HepG2 (cell line): ENCODE data around the gene CBX6. TPM values are rescaled to one million over a fixed set of nuclear protein-coding genes. Genes with fewer than 3 reads are reported as not detected.

Experiments
- ATAC-seq: fragments of 200-7000 bp; cut with Tn5 transposase; 3 replicates; pipeline ENCODE4 v1.9.1; 2020; ENCODE audit warnings: mild to moderate bottlenecking, moderate library complexity
- BruUV-seq: library from RNA; stranded (reverse); fragments of 400-500 nt; replicated peaks from 2 replicates; lab custom pipeline; 2021; lab: Mats Ljungman, UMichigan
- CTCF ChIA-PET: fragments of 300-600 bp; formaldehyde crosslinking; extraction: SDS; loops from one replicate; lab custom pipeline; 2021; ENCODE audit warnings: low total read pairs, inconsistent platforms, low intra/inter-chr PET ratio; lab: Yijun Ruan, JAX
- POLR2A ChIA-PET: fragments of 350-600 bp; sonication (Branson Sonifier 250); formaldehyde crosslinking; loops from one replicate; lab custom pipeline; 2020; ENCODE audit warnings: antibody characterized with exemption, inconsistent platforms; lab: Yijun Ruan, JAX
- DNase-seq: peaks from one replicate; pipeline ENCODE4 v3.0.0-alpha.2; 2015; ENCODE audit warnings: low spot score
- FAIRE-seq: peaks from 3 replicates; lab custom pipeline; 2011; peaks lifted over from hg19 to GRCh38; lab: Jason Lieb, UNC
- H2AFZ ChIP-seq: one replicate; pipeline ENCODE4 v1.6.1; 2011; ENCODE audit warnings: low read length, inconsistent platforms
- H3K27ac ChIP-seq: fragments of 300-600 bp; 3 replicates; pipeline ENCODE4 v1.8.0; 2011; ENCODE audit warnings: mixed run types, mild to moderate bottlenecking, mixed read lengths, low read length, inconsistent platforms; ENCODE audit not compliant: insufficient read depth; ENCODE audit errors: extremely low read length
- H3K27me3 ChIP-seq, 2 experiments: fragments of 200-600 bp in 1 of 2; 2 replicates in 1 of 2; 3 replicates in 1 of 2; pipeline versions ENCODE4 v1.6.0 to v1.8.0; 2011; ENCODE audit warnings: low read length in 2 of 2, mild to moderate bottlenecking in 2 of 2, moderate library complexity in 2 of 2, inconsistent platforms in 1 of 2; ENCODE audit not compliant: insufficient read depth in 2 of 2, control insufficient read depth in 1 of 2
- H3K36me3 ChIP-seq, 2 experiments: fragments of 200-600 bp in 1 of 2; replicated peaks in 1 of 2; 2 replicates in 1 of 2; 3 replicates in 1 of 2; pipeline versions ENCODE4 v1.5.1 to v1.8.0; 2011; ENCODE audit warnings: low read length in 2 of 2, inconsistent platforms in 1 of 2; ENCODE audit not compliant: insufficient read depth in 2 of 2, control insufficient read depth in 1 of 2
- H3K4me1 ChIP-seq: 2 replicates; pipeline ENCODE4 v1.5.1; 2012; ENCODE audit warnings: low read length, inconsistent platforms; ENCODE audit not compliant: insufficient read depth
- H3K4me2 ChIP-seq: 2 replicates; pipeline ENCODE4 v1.6.0; 2011; ENCODE audit warnings: low read depth, low read length, inconsistent platforms
- H3K4me3 ChIP-seq, 3 experiments: fragments of 200-600 bp in 1 of 3; sonication (generic), shearing (Covaris generic) in 1 of 3; replicated peaks in 1 of 3; 2 replicates each; pipeline ENCODE4 v1.5.1; 2011 to 2016; ENCODE audit warnings: low read length in 3 of 3, inconsistent platforms in 2 of 3, low read depth in 2 of 3, mild to moderate bottlenecking in 2 of 3, control low read depth in 1 of 3, mixed read lengths in 1 of 3; ENCODE audit not compliant: insufficient read depth in 1 of 3
- H3K79me2 ChIP-seq: one replicate; pipeline ENCODE4 v1.6.1; 2011; ENCODE audit warnings: low read length, inconsistent platforms; ENCODE audit not compliant: insufficient read depth
- H3K9ac ChIP-seq: 2 replicates; pipeline ENCODE4 v1.6.0; 2011; ENCODE audit warnings: mild to moderate bottlenecking, low read depth, low read length, inconsistent platforms; ENCODE audit not compliant: insufficient read depth
- H3K9me3 ChIP-seq: 2 replicates; pipeline ENCODE4 v1.5.1; 2012; ENCODE audit warnings: mild to moderate bottlenecking, low read length
- H4K20me1 ChIP-seq: 2 replicates; pipeline ENCODE4 v1.6.0; 2011; ENCODE audit warnings: inconsistent platforms, mild to moderate bottlenecking, low read length, moderate library complexity; ENCODE audit not compliant: insufficient read depth
- HOXA9 ChIP-seq: sonication (generic); formaldehyde crosslinking; IDR thresholded peaks from 2 replicates; pipeline ENCODE4 v1.8.1; 2022; ENCODE audit warnings: missing genetic modification reagents, mild to moderate bottlenecking, moderate library complexity, borderline replicate concordance
- JARID2 ChIP-seq: sonication (generic); formaldehyde crosslinking; IDR thresholded peaks from 2 replicates; pipeline ENCODE4 v1.8.1; 2023; ENCODE audit warnings: missing genetic modification reagents, inconsistent platforms; ENCODE audit not compliant: insufficient replicate concordance
- MZF1 ChIP-seq: sonication (generic); formaldehyde crosslinking; IDR thresholded peaks from 2 replicates; pipeline ENCODE4 v1.8.1; 2023; ENCODE audit warnings: mild to moderate bottlenecking, missing genetic modification reagents, borderline replicate concordance
- PCBP1 ChIP-seq: fragments of 200-400 bp; formaldehyde crosslinking; IDR thresholded peaks from 2 replicates; pipeline ENCODE4 v1.6.1; 2017; ENCODE audit warnings: mild to moderate bottlenecking, low read depth, low read length, borderline replicate concordance
- SRF ChIP-seq: IDR thresholded peaks from 2 replicates; pipeline ENCODE4 v1.6.1; 2011; ENCODE audit warnings: mild to moderate bottlenecking, low read depth, low read length, moderate library complexity
- TERF1 ChIP-seq: sonication (generic); formaldehyde crosslinking; IDR thresholded peaks from 2 replicates; pipeline ENCODE4 v1.8.0; 2022; ENCODE audit warnings: mild to moderate bottlenecking, missing genetic modification reagents, moderate library complexity
- TSC22D2 ChIP-seq: sonication (generic); formaldehyde crosslinking; IDR thresholded peaks from 2 replicates; pipeline ENCODE4 v1.5.1; 2020; ENCODE audit warnings: missing genetic modification reagents, mild to moderate bottlenecking, borderline replicate concordance
- UBTF ChIP-seq: sonication (generic); formaldehyde crosslinking; IDR thresholded peaks from 2 replicates; pipeline ENCODE4 v1.4.0; 2020; ENCODE audit warnings: mild to moderate bottlenecking, missing genetic modification reagents
- ZBTB10 ChIP-seq: sonication (generic); formaldehyde crosslinking; IDR thresholded peaks from 2 replicates; pipeline ENCODE4 v1.4.0; 2020; ENCODE audit warnings: missing genetic modification reagents, borderline replicate concordance
- ZNF589 ChIP-seq: sonication (generic); formaldehyde crosslinking; conservative IDR thresholded peaks from 2 replicates; pipeline ENCODE4 v1.8.0; 2022; ENCODE audit warnings: mild to moderate bottlenecking, moderate library complexity, missing genetic modification reagents
- ZNF691 ChIP-seq: sonication (generic); formaldehyde crosslinking; IDR thresholded peaks from 2 replicates; pipeline ENCODE4 v1.4.0; 2020; ENCODE audit warnings: missing genetic modification reagents, low read depth, mild to moderate bottlenecking, borderline replicate concordance
- ZNF816 ChIP-seq: sonication (generic); formaldehyde crosslinking; IDR thresholded peaks from 2 replicates; pipeline ENCODE4 v1.8.0; 2022; ENCODE audit warnings: missing genetic modification reagents, mild to moderate bottlenecking, borderline replicate concordance
- WGBS: methylation state at CpG from one replicate; pipeline ENCODE4 v1.1.6; 2017; ENCODE audit warnings: low lambda C conversion rate; 5-methylcytosine and 5-hydroxymethylcytosine counted together
- in situ Hi-C: cut with HindIII; loops from 2 replicates; pipeline ENCODE4 v1.10.0; 2017; ENCODE audit warnings: low pct_unique_long_range_greater_than_20kb; ENCODE audit not compliant: extremely low pct_ligation_motif_present
- intact Hi-C: fragments of 100-400 bp; cut with micrococcal nuclease; formaldehyde crosslinking; loops from one replicate; pipeline ENCODE4 v1.10.0; 2022; ENCODE audit not compliant: unreplicated experiment
- polyA plus RNA-seq, 8 experiments: library from polyadenylated mRNA; depleted of rRNA in 3 of 8; stranded (reverse) in 7 of 8; unstranded in 1 of 8; fragments of >200 nt; fragmentation: Illumina TruSeq in 4 of 8; extraction: Trizol in 4 of 8; gene quantifications; 2 replicates each; pipeline versions ENCODE4 v1.2.1 to v1.2.3, GENCODE V29; 2011 to 2016; ENCODE audit warnings: low read depth in 4 of 8, missing spikeins in 1 of 8, mixed read lengths in 1 of 8; ENCODE audit not compliant: insufficient read depth in 1 of 8
- total RNA-seq, 5 experiments: library from RNA; depleted of rRNA; stranded (reverse); fragments of >200 nt; fragmentation: Illumina TruSeq; extraction: Trizol; gene quantifications; 2 replicates each; pipeline ENCODE4 v1.2.3, GENCODE V29; 2016; ENCODE audit warnings: low read depth in 1 of 5

The CBX6 gene
- total and polyA plus RNA-seq, 2 of the 13 experiments (the other 11 are each of a cell fraction or from before 2014, with no cell fraction given), result 1.7 to 6.5 TPM

DNA sequence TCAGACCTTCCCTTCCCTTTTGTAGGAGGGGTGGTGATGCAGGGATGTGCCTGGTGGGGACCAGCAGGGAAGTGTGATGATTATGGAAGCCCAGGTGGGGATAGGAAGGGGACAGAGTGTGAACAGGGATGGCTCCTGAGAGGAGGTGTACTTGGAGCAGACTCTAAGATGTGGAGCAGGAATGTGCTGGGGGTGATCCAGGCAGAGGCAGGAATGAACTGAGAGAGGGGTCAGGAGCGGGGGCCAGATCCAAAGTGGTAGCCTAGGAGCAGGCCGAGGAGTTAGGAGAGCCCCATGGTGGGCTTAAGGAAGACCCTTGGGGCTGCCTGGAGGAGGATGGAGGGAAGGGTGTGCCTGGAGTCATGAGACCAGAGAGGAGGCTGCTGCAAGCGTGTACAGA is 31.9 kb downstream of the CBX6 start:
- ATAC-seq (no peak), FAIRE-seq (no peak), DNase-seq (no peak)
- intact Hi-C loops (loop anchor here (10.0 kb wide), 1 partner anchor 75 kb away; no protein-coding TSS in a partner anchor), in situ Hi-C loops (no loop called here)
- Histone ChIP-seq H3K27ac (no peak overlapping the region), H3K4me3 (no peak overlapping the region), H3K4me1 (peaks cover 55% of the 10 kb centered on the region), H3K27me3 (no peaks in the 10 kb centered on the region), H4K20me1 (no peaks in the 10 kb centered on the region), H3K9ac (no peak overlapping the region), H3K79me2 (no peaks in the 10 kb centered on the region), H2AFZ (no peak overlapping the region), H3K4me2 (no peak overlapping the region), H3K9me3 (no peaks in the 10 kb centered on the region), H3K36me3 (no peaks in the 10 kb centered on the region)
- CTCF ChIA-PET, result no interaction called here
- POLR2A ChIA-PET, result interaction anchor here (0.7 kb wide), 1 partner anchor 13 kb away, joined by 3 read pairs; no protein-coding TSS in a partner anchor
- TF ChIP-seq UBTF (no peak), PCBP1 (no peak), ZNF691 (CRISPR knock-in tag) (no peak), HOXA9 (CRISPR knock-in tag) (no peak), ZNF816 (CRISPR knock-in tag) (no peak), MZF1 (no peak), TERF1 (CRISPR knock-in tag) (no peak), TSC22D2 (CRISPR knock-in tag) (no peak), SRF (no peak), JARID2 (CRISPR knock-in tag) (no peak), ZNF589 (CRISPR knock-in tag) (no peak), ZBTB10 (no peak)
- WGBS, result 94% methylated on average over 3 of the region's 3 CpGs
- BruUV-seq, result no TSS peak
